ENCODE measurements around the gene GLRA2.

GLRA2 gene

DNA sequence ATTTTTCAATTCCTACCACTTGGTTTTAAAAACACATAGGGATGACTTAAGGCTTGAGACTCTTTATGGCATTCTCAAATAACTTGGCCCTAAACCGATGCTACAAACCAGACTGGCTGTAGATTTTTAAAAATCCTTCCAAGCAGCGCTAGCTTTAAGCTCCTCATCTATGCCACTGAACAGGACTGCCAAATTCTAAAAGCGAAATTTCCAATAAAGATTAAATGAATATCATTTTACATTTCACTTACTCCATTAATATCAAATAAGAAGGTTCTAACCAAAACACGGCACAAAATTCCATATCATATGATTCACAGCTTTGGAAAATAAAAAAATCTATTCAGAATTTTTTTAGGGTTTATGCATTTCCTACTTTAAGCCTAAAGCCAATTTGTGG is 209.3 kb downstream of the GLRA2 start:
- ChIA-PET CTCF (no interaction called here), POLR2A (no interaction called here)
- no peak for DNase-seq (ENCODE audit: extremely low spot score)
- TF ChIP-seq L3MBTL2 (conservative IDR thresholded peaks at IDR 0.05) (no peak), ELF4 (IDR thresholded peaks at IDR 0.05) (no peak), SUZ12 (IDR thresholded peaks at IDR 0.05) (no peak), NFRKB (IDR thresholded peaks at IDR 0.05) (no peak), FOXA1 (IDR thresholded peaks at IDR 0.05) (no peak), TARDBP (IDR thresholded peaks at IDR 0.05) (no peak), SP1 (IDR thresholded peaks at IDR 0.05) (no peak), BHLHE40 (IDR thresholded peaks at IDR 0.05; ENCODE audit: borderline replicate concordance) (no peak), FOXM1 (IDR thresholded peaks at IDR 0.05; ENCODE audit: borderline replicate concordance) (no peak), LEF1 (IDR thresholded peaks at IDR 0.05; ENCODE audit: borderline replicate concordance) (no peak), ARNT (IDR thresholded peaks at IDR 0.05) (no peak), FOXK2 (IDR thresholded peaks at IDR 0.05) (no peak), HDGF (IDR thresholded peaks at IDR 0.05; ENCODE audit: borderline replicate concordance) (no peak), CTBP1 (IDR thresholded peaks at IDR 0.05; ENCODE audit: borderline replicate concordance) (no peak)
- TF ChIP-seq, protein P1, sequence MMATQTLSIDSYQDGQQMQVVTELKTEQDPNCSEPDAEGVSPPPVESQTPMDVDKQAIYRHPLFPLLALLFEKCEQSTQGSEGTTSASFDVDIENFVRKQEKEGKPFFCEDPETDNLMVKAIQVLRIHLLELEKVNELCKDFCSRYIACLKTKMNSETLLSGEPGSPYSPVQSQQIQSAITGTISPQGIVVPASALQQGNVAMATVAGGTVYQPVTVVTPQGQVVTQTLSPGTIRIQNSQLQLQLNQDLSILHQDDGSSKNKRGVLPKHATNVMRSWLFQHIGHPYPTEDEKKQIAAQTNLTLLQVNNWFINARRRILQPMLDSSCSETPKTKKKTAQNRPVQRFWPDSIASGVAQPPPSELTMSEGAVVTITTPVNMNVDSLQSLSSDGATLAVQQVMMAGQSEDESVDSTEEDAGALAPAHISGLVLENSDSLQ (IDR thresholded peaks at IDR 0.05) = no peak

DNA sequence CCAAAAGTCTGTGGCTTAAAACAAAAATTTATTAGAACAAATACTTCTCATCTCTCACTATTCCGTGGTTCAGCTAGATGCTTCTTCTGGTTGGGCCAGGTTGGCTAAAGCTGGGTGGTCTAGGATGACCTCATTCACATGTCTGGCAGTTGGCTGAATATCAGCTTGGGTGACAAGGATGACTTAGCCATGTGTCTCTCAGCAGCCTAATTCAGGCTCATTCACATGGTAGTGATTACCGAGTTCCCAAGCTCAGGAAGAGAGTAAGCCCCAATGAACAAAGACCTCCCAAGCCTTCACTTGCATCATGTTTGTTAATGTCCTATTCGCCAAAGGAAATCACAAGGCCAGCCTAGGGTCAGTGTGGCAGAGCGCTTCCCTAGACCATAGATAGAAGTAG is 224.1 kb downstream of the GLRA2 start:
- no peak for TF ChIP-seq FOXM1 (IDR thresholded peaks at IDR 0.05; ENCODE audit: borderline replicate concordance)
- no peak for TF ChIP-seq FOXK2 (IDR thresholded peaks at IDR 0.05)
- no peak for DNase-seq (ENCODE audit: extremely low spot score)
- CTCF ChIA-PET = no interaction called here
- POLR2A ChIA-PET = no interaction called here

DNA sequence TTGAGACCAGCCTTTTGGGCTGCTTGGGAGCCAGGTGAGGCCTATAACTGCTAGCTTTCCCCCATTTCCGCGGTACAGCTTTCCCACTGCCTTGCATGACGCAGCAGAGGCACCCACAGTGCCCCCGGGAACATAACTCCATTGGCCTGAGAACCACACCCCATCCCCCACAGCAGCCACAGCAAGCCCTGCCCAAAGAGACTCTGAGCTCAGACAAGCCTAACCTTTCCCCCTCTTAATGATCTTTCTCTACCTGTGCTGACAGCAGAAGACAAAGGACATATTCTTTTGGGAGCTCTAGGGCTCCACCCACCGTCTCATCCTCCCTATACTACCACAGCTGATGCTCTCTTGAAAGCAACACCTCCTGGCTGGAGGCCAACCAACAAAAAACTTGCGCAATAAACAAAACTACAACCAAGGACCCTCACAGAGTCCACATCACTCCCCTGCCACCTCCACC is 228.7 kb downstream of the GLRA2 start:
- no peak for DNase-seq (ENCODE audit: extremely low spot score)
- no peak for TF ChIP-seq FOXA1 (IDR thresholded peaks at IDR 0.05)
- ChIA-PET CTCF (interaction anchor here (0.6 kb wide), 1 partner anchor 610 kb away, joined by 7 read pairs; no protein-coding TSS in a partner anchor), POLR2A (no interaction called here)

DNA sequence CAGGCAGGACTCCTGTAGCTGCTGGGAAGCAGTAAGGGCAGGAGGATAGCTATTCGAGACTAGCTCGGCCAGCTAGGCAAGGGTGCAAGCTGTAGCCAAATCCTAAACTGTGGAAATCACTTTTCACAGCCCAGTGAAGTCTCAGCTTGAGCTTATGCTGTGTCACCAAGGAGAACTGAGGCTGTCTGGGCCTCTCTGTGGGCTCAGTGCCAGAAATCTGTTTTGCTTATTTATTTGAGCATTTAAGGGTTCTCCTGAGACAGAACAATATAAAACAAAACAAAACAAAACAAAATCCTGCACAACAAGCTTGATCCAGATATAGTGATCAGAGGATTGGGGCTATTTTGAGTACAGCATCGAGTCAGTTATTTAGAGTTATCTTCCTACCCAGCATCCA is 246.1 kb downstream of the GLRA2 start:
- ChIA-PET CTCF (no interaction called here), POLR2A (no interaction called here)
- no peak for TF ChIP-seq NFRKB (IDR thresholded peaks at IDR 0.05)
- no peak for TF ChIP-seq SP1 (IDR thresholded peaks at IDR 0.05)
- no peak for TF ChIP-seq SUZ12 (IDR thresholded peaks at IDR 0.05)
- no peak for TF ChIP-seq L3MBTL2 (conservative IDR thresholded peaks at IDR 0.05)
- TF ChIP-seq FOXM1 (IDR thresholded peaks at IDR 0.05; ENCODE audit: borderline replicate concordance) = no peak
- no peak for TF ChIP-seq TARDBP (IDR thresholded peaks at IDR 0.05)
- no peak for TF ChIP-seq LEF1 (IDR thresholded peaks at IDR 0.05; ENCODE audit: borderline replicate concordance)
- no peak for TF ChIP-seq FOXK2 (IDR thresholded peaks at IDR 0.05)
- no peak for TF ChIP-seq ARNT (IDR thresholded peaks at IDR 0.05)
- no peak for TF ChIP-seq CTBP1 (IDR thresholded peaks at IDR 0.05; ENCODE audit: borderline replicate concordance)
- no peak for TF ChIP-seq FOXA1 (IDR thresholded peaks at IDR 0.05)
- TF ChIP-seq HDGF (IDR thresholded peaks at IDR 0.05; ENCODE audit: borderline replicate concordance) = no peak
- no peak for DNase-seq (ENCODE audit: extremely low spot score)

DNA sequence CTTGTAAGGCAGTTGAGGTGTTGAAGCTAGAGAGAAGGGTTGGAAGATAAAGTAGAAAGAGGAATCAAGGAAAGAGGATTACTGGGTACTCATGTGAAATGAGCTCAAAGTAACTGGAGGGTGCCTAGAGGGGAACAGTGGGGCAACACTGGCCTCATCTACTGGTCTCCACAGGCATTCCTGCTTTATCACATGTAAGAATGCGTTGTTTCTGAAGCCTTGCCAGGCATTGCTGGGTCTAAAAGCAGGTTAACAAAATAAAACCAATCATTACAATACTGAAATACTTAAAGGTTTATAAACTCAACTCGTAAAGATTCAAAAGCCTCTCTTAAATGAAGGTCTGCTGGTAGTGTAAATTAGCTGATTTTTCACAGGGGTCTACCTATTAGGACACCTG is 247.6 kb downstream of the GLRA2 start:
- CTCF ChIA-PET = no interaction called here
- no peak for DNase-seq (ENCODE audit: extremely low spot score)
- POLR2A ChIA-PET = no interaction called here
- TF ChIP-seq FOXM1 (IDR thresholded peaks at IDR 0.05; ENCODE audit: borderline replicate concordance) (no peak), FOXA1 (IDR thresholded peaks at IDR 0.05) (no peak), TARDBP (IDR thresholded peaks at IDR 0.05) (no peak), ZNF384 (IDR thresholded peaks at IDR 0.05) (no peak), CTBP1 (IDR thresholded peaks at IDR 0.05; ENCODE audit: borderline replicate concordance) (no peak), HDGF (IDR thresholded peaks at IDR 0.05; ENCODE audit: borderline replicate concordance) (no peak), L3MBTL2 (conservative IDR thresholded peaks at IDR 0.05) (no peak), ELF4 (IDR thresholded peaks at IDR 0.05) (no peak), SUZ12 (IDR thresholded peaks at IDR 0.05) (no peak), LEF1 (IDR thresholded peaks at IDR 0.05; ENCODE audit: borderline replicate concordance) (no peak), ARNT (IDR thresholded peaks at IDR 0.05) (no peak), FOXK2 (IDR thresholded peaks at IDR 0.05) (no peak), NFRKB (IDR thresholded peaks at IDR 0.05) (no peak)

DNA sequence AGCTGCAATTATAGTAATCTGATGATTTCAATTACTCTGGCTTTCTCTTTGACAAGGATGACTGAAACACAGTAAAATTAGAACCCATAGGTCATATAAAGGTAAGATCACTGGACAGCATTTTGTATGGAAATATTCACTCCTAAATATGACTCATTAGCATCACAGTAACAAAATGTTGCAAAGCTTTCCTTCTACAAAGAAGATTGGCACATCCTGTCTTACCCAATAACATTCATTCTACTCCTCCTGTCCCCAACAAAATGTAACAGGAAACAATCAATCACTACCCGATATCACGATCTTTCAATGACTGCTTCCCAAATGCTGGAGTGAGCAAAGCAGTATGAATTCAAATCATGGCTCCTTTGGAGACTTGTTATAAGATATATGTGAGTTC is 248.2 kb downstream of the GLRA2 start:
- POLR2A ChIA-PET = no interaction called here
- DNase-seq (ENCODE audit: extremely low spot score) = no peak
- TF ChIP-seq CTBP1 (IDR thresholded peaks at IDR 0.05; ENCODE audit: borderline replicate concordance) (no peak), FOXK2 (IDR thresholded peaks at IDR 0.05) (no peak), FOXA1 (IDR thresholded peaks at IDR 0.05) (no peak), TARDBP (IDR thresholded peaks at IDR 0.05) (no peak), ZNF384 (IDR thresholded peaks at IDR 0.05) (no peak), FOXM1 (IDR thresholded peaks at IDR 0.05; ENCODE audit: borderline replicate concordance) (no peak), HDGF (IDR thresholded peaks at IDR 0.05; ENCODE audit: borderline replicate concordance) (no peak), SP1 (IDR thresholded peaks at IDR 0.05) (no peak), LEF1 (IDR thresholded peaks at IDR 0.05; ENCODE audit: borderline replicate concordance) (no peak), SUZ12 (IDR thresholded peaks at IDR 0.05) (no peak), ELF4 (IDR thresholded peaks at IDR 0.05) (no peak), NFRKB (IDR thresholded peaks at IDR 0.05) (no peak), BHLHE40 (IDR thresholded peaks at IDR 0.05; ENCODE audit: borderline replicate concordance) (no peak)
- TF ChIP-seq, protein P1 (IDR thresholded peaks at IDR 0.05) = no peak
- CTCF ChIA-PET = no interaction called here

DNA sequence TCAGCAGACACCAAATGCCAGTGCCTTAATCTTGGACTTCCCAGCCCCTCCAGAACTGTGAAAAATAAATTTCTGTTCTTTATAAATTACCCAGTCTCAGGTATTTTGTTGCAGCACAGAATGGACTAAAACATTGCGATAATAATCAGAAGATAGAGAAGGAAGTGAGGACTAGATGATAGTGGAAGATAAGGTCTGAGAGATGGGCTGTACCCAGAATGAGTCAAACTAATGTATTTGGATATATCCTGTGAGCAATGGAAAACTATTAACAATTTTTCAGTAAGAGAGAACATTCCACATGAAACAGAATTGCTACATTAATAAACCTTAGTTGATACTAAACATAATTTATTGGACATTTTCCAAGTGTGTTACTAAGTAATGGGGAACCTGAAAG is 250.2 kb downstream of the GLRA2 start:
- TF ChIP-seq L3MBTL2 (conservative IDR thresholded peaks at IDR 0.05) (no peak), TARDBP (IDR thresholded peaks at IDR 0.05) (no peak), HDGF (IDR thresholded peaks at IDR 0.05; ENCODE audit: borderline replicate concordance) (no peak), ARNT (IDR thresholded peaks at IDR 0.05) (no peak), SUZ12 (IDR thresholded peaks at IDR 0.05) (no peak), FOXA1 (IDR thresholded peaks at IDR 0.05) (no peak), FOXM1 (IDR thresholded peaks at IDR 0.05; ENCODE audit: borderline replicate concordance) (no peak), LEF1 (IDR thresholded peaks at IDR 0.05; ENCODE audit: borderline replicate concordance) (no peak), ZNF384 (IDR thresholded peaks at IDR 0.05) (no peak), NFRKB (IDR thresholded peaks at IDR 0.05) (no peak), BHLHE40 (IDR thresholded peaks at IDR 0.05; ENCODE audit: borderline replicate concordance) (no peak), FOXK2 (IDR thresholded peaks at IDR 0.05) (no peak), SP1 (IDR thresholded peaks at IDR 0.05) (no peak), ELF4 (IDR thresholded peaks at IDR 0.05) (no peak)
- TF ChIP-seq, protein P1 (IDR thresholded peaks at IDR 0.05) = no peak
- ChIA-PET CTCF (no interaction called here), POLR2A (no interaction called here)
- DNase-seq (ENCODE audit: extremely low spot score) = no peak

All from HEK293T (cell line).